Chondrocyte (in vitro differentiated cells): Measurements from ENCODE around the gene PPA2. TPM values are rescaled to one million over a fixed set of nuclear protein-coding genes. Genes with fewer than 3 reads are reported as not detected.
"Not testable (repeated sequence)": the region's sequence is repeated elsewhere in the genome, so short reads cannot be mapped to it uniquely, and the experiment has no call there.

ENCODE experiments used
- DNase-seq: peaks from one replicate; pipeline ENCODE4 v3.0.0; 2021; ENCODE audit warnings: mixed read lengths, low spot score
- H3K27ac Mint-ChIP-seq: one replicate; pipeline ENCODE4 v1.8.0; 2021; ENCODE audit warnings: mild to moderate bottlenecking, moderate library complexity, mixed read lengths; ENCODE audit not compliant: unreplicated experiment
- H3K27me3 Mint-ChIP-seq: 2 replicates; pipeline ENCODE4 v1.8.0; 2021; ENCODE audit warnings: low read depth, mixed read lengths
- H3K36me3 Mint-ChIP-seq: 2 replicates; pipeline ENCODE4 v1.8.0; 2021; ENCODE audit warnings: low read depth, mixed read lengths
- H3K4me1 Mint-ChIP-seq: 2 replicates; pipeline ENCODE4 v1.8.0; 2021; ENCODE audit warnings: low read depth, mild to moderate bottlenecking, mixed read lengths
- H3K4me3 Mint-ChIP-seq: one replicate; pipeline ENCODE4 v1.8.0; 2021; ENCODE audit warnings: mild to moderate bottlenecking, moderate library complexity, mixed read lengths; ENCODE audit not compliant: unreplicated experiment
- H3K9me3 Mint-ChIP-seq: 2 replicates; pipeline ENCODE4 v1.8.0; 2021; ENCODE audit warnings: low read depth, mixed read lengths
- CTCF ChIP-seq: fragments of 200-600 bp; sonication (generic); IDR thresholded peaks from 2 replicates; pipeline ENCODE4 v1.5.0; 2021; ENCODE audit warnings: antibody characterized with exemption, mild to moderate bottlenecking, moderate library complexity
- total RNA-seq: library from RNA; stranded (reverse); gene quantifications from 3 replicates; pipeline ENCODE4 v1.2.1, GENCODE V29; 2021

The PPA2 gene
- total RNA-seq, 1 donor from 2014 or later = 61.9 TPM

DNA sequence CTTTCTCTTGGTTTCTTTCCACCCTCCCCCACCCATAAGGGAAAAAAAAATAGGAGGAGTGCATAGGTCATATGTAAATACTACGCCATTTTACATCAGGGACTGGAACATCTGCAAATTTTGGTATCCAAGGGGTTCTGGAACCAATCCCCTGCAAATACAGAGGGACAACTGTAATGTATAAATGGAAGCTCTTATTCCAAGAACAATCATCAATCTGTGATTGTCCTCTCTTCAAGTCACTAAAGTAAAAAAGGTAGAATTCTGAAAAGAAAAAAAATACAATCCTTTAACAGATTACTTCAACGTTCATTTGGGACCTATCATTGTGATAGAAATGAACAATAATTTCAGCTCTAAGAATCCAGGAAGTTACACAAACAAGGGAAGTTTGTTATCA lies 13.6 kb downstream of the PPA2 start:
- no peak for DNase-seq
- H3K9me3 Mint-ChIP-seq = peaks cover 2% of the 10 kb centered on the region
- H3K4me1 Mint-ChIP-seq = peaks cover 12% of the 10 kb centered on the region
- H3K4me3 Mint-ChIP-seq = no peak overlapping the region
- no peak overlapping the region for H3K27ac Mint-ChIP-seq
- no peak for TF ChIP-seq CTCF
- no peaks in the 10 kb centered on the region for H3K27me3 Mint-ChIP-seq
- H3K36me3 Mint-ChIP-seq = peaks cover 4% of the 10 kb centered on the region

GRCh38 chr4:105458541-105458940 lies 15.3 kb downstream of the PPA2 start:
- H3K4me3 Mint-ChIP-seq, DNase-seq, H3K9me3 Mint-ChIP-seq, H3K27me3 Mint-ChIP-seq, H3K36me3 Mint-ChIP-seq: not testable (repeated sequence)
- H3K27ac Mint-ChIP-seq = peak overlapping the region; percentile 45
- peaks cover 12% of the 10 kb centered on the region for H3K4me1 Mint-ChIP-seq

DNA sequence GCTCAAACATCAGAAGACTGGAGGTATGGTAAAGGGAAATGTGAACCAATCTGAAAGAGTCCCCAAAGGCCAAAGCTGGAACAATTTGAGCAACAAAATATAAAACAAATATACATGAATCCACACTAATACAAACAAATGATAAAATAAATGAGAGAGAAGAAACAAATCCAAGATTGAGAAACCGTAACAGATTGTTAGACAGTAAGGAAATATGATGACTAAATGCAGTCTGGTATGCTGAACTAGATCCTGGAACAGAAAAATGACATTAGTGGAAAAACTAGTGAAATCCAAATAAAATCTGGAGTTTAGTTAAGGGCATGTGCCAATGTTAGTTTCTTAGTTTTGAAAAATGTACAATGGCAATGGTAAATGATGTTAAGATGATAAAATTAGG lies 15.9 kb downstream of the PPA2 start:
- no peak for DNase-seq
- Mint-ChIP-seq H3K36me3 (peaks cover 9% of the 10 kb centered on the region), H3K4me3 (no peak overlapping the region), H3K27ac (peak overlapping the region; percentile 85), H3K4me1 (peaks cover 12% of the 10 kb centered on the region), H3K9me3 (peaks cover 2% of the 10 kb centered on the region), H3K27me3 (no peaks in the 10 kb centered on the region)
- TF ChIP-seq CTCF = no peak

- H3K27me3 Mint-ChIP-seq = no peaks in the 10 kb centered on the region
- DNase-seq = no peak
- H3K4me1 Mint-ChIP-seq = peaks cover 12% of the 10 kb centered on the region
- H3K4me3 Mint-ChIP-seq = no peak overlapping the region
- H3K9me3 Mint-ChIP-seq = peaks cover 2% of the 10 kb centered on the region
- peaks cover 12% of the 10 kb centered on the region for H3K36me3 Mint-ChIP-seq
- H3K27ac Mint-ChIP-seq = no peak overlapping the region
- TF ChIP-seq CTCF = no peak
Observed at GRCh38 chr4:105455998-105456397, 17.9 kb downstream of the PPA2 start.

GRCh38 chr4:105455182-105455581 lies 18.7 kb downstream of the PPA2 start:
- no peak for DNase-seq
- H3K4me1 Mint-ChIP-seq = peaks cover 12% of the 10 kb centered on the region
- H3K9me3 Mint-ChIP-seq = peaks cover 2% of the 10 kb centered on the region
- H3K4me3 Mint-ChIP-seq = no peak overlapping the region
- TF ChIP-seq CTCF = no peak
- H3K27ac Mint-ChIP-seq = no peak overlapping the region
- no peaks in the 10 kb centered on the region for H3K27me3 Mint-ChIP-seq
- peaks cover 12% of the 10 kb centered on the region for H3K36me3 Mint-ChIP-seq

- TF ChIP-seq CTCF = peak; percentile 32
- no peak for DNase-seq
- Mint-ChIP-seq H3K9me3 (no peaks in the 10 kb centered on the region), H3K27me3 (no peaks in the 10 kb centered on the region), H3K4me3 (no peak overlapping the region), H3K4me1 (peaks cover 9% of the 10 kb centered on the region), H3K36me3 (peaks cover 16% of the 10 kb centered on the region), H3K27ac (no peak overlapping the region)
Observed at GRCh38 chr4:105453550-105454205, 20.2 kb downstream of the PPA2 start.
